ENCODE results near the gene CFAP54.

Gene CFAP54

GRCh38 chr12:96883571-96883970, 394.2 kb downstream of the CFAP54 start:
- CTCF ChIA-PET = interaction anchor here (0.7 kb wide), 2 partner anchors 11 to 118 kb away, joined by 3 read pairs; no protein-coding TSS in a partner anchor
- H3K4me3 ChIP-seq (ENCODE audit: low read depth, low read length) = no peak overlapping the region
- no peaks in the 10 kb centered on the region for H3K36me3 ChIP-seq (ENCODE audit: control insufficient read depth in 2 of 2, insufficient read depth in 1 of 2, low read length in 2 of 2)
- H3K4me1 ChIP-seq (ENCODE audit: control insufficient read depth, insufficient read depth, low read length) = no peaks in the 10 kb centered on the region
- H3K27ac ChIP-seq (ENCODE audit: extremely low read depth, low read depth, low read length) = no peak overlapping the region
- no peaks in the 10 kb centered on the region for H3K9me3 ChIP-seq (ENCODE audit: control insufficient read depth, insufficient read depth, low read depth, low read length)
- no peak for TF ChIP-seq ZNF621 (tag by site-specific recombination; IDR thresholded peaks at IDR 0.05)
- TF ChIP-seq ZNF114 (tag by site-specific recombination; IDR thresholded peaks at IDR 0.05) = no peak
- TF ChIP-seq ZNF501 (tag by site-specific recombination; IDR thresholded peaks at IDR 0.05) = no peak
- no peak for TF ChIP-seq SP2 (tag by site-specific recombination; IDR thresholded peaks at IDR 0.05)
- TF ChIP-seq KLF8 (tag by site-specific recombination; IDR thresholded peaks at IDR 0.05) = no peak
- TF ChIP-seq ZNF426 (tag by site-specific recombination; IDR thresholded peaks at IDR 0.05) = no peak
- TF ChIP-seq ZBTB11 (tag by site-specific recombination; conservative IDR thresholded peaks at IDR 0.05; ENCODE audit: low read depth) = no peak
- TF ChIP-seq, protein P1, sequence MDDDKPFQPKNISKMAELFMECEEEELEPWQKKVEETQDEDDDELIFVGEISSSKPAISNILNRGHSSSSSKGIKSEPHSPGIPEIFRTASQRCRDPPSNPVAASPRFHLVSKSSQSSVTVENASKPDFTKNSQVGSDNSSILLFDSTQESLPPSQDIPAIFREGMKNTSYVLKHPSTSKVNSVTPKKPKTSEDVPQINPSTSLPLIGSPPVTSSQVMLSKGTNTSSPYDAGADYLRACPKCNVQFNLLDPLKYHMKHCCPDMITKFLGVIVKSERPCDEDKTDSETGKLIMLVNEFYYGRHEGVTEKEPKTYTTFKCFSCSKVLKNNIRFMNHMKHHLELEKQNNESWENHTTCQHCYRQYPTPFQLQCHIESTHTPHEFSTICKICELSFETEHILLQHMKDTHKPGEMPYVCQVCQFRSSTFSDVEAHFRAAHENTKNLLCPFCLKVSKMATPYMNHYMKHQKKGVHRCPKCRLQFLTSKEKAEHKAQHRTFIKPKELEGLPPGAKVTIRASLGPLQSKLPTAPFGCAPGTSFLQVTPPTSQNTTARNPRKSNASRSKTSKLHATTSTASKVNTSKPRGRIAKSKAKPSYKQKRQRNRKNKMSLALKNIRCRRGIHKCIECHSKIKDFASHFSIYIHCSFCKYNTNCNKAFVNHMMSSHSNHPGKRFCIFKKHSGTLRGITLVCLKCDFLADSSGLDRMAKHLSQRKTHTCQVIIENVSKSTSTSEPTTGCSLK (tag by site-specific recombination; IDR thresholded peaks at IDR 0.05) = no peak
- no peak for TF ChIP-seq YY2 (tag by site-specific recombination; IDR thresholded peaks at IDR 0.05)
- TF ChIP-seq PRDM4 (tag by site-specific recombination; IDR thresholded peaks at IDR 0.05) = no peak
- TF ChIP-seq ZNF791 (tag by site-specific recombination; IDR thresholded peaks at IDR 0.05) = no peak
- no peak for TF ChIP-seq HOXD13 (CRISPR knock-in tag; IDR thresholded peaks at IDR 0.05; ENCODE audit: borderline replicate concordance)
- POLR2A ChIA-PET = no interaction called here

DNA sequence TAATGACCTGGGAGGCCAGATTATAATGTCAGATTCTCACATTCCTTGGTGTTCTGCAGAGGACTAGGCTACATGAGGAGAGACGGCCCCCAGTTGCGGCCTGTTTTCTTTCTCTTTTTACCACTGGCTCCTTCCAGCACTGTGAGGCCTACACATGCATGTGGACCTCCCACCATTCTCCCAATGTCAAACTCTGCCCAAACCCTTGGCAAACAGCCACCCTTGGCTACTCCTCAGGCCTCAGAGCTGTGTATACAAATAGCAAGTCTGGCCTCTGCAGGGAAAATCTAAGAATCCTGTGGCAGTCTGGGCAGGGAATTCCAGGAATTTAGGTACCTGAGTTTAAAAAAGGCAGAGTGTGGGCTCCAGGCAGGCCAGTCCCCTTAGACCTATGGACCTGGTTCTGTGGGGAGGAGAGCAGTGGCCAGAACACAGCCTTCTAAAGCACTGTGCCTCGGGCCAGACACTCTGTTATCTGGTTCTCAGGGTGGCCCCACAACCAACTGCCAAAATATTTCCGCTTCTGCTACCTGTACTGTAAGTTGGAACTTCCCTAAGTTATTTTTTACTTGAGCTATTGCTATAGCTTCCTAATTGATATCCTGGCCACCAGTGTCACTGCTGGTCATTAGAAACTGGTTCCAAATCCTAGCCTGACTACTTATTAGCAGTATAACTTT, 397.8 kb downstream of the CFAP54 start:
- no peak overlapping the region for H3K27ac ChIP-seq (ENCODE audit: extremely low read depth, low read depth, low read length)
- ChIA-PET CTCF (no interaction called here), POLR2A (no interaction called here)
- no peaks in the 10 kb centered on the region for H3K9me3 ChIP-seq (ENCODE audit: control insufficient read depth, insufficient read depth, low read depth, low read length)
- H3K4me1 ChIP-seq (ENCODE audit: control insufficient read depth, insufficient read depth, low read length) = no peaks in the 10 kb centered on the region
- TF ChIP-seq ZNF561 (tag by site-specific recombination; IDR thresholded peaks at IDR 0.05; ENCODE audit: borderline replicate concordance) (no peak), ZNF157 (tag by site-specific recombination; IDR thresholded peaks at IDR 0.05) (no peak), IKZF3 (tag by site-specific recombination; IDR thresholded peaks at IDR 0.05) (no peak)
- no peaks in the 10 kb centered on the region for H3K36me3 ChIP-seq (ENCODE audit: control insufficient read depth in 2 of 2, insufficient read depth in 1 of 2, low read length in 2 of 2)
- no peak overlapping the region for H3K4me3 ChIP-seq (ENCODE audit: low read depth, low read length)
